GM19395 (cell line): Measurements from ENCODE around the gene TMEM190.
"Not testable (repeated sequence)": the region's sequence is repeated elsewhere in the genome, so short reads cannot be mapped to it uniquely, and the experiment has no call there.

Source experiments
- ATAC-seq: cut with Tn5 transposase; IDR thresholded peaks from one replicate; pipeline ENCODE4 v1.9.1; 2021; ENCODE audit warnings: mild to moderate bottlenecking, moderate library complexity; ENCODE audit not compliant: unreplicated experiment

Gene TMEM190

DNA sequence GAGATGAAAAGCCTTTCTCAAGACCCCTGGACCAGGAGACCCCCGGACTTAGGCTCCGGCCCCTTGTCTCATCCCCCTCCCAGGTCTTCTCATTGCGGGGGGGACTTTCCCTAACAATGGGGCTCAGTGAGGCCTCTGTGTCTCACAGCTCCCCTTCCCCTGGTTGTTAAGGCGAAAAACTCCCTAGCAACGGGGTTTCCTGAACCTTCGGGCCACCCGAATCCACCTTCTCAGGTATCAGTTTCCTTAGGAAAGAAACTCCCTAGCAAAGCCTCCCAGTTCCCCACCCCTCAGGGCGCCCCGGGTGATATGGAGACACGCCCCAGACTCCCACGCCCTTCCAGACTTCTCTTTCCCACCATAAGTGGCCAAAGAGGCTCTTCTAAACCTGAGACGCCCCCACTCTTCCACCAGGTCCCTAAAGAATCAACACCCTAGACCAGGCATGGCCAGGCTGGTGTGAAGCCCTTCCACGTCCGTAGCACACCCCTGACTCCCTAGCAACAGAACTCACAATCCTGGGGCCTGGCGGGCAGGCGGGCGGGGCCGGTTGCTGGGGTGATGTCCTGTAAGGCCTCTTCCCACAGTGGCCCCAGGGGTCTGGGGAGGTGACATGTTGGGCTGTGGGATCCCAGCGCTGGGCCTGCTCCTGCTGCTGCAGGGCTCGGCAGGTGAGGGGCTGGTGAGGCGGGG is at the start of gene TMEM190:
Gene TMEM190, plus strand, starts transcription at position 586 of the 693 bp plus-strand sequence. Its CDS starts 28 bp downstream, at position 614.
- ATAC-seq = no peak

DNA sequence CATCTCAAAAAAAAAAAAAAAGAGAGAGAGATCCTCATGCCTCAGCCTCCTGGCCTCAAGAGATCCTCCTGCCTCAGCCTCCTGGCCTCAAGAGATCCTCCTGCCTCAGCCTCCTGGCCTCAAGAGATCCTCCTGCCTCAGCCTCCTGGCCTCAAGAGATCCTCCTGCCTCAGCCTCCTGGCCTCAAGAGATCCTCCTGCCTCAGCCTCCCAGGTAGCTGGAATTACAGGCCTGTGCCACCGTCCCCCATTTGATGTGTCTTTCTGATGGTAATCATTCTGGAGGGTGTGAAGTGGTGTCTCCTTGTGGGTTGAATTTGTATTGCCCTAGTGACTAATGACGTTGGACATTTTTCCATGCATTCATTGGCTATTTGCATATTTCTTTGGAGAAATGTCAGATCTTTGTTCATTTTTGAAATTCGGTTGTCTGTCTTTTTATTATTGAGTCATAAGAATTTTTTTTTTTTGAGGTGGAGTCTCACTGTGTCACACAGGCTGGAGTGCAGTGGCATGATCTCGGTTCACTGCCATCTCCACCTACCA is 47.8 kb upstream of the TMEM190 start:
- ATAC-seq = not testable (repeated sequence)

DNA sequence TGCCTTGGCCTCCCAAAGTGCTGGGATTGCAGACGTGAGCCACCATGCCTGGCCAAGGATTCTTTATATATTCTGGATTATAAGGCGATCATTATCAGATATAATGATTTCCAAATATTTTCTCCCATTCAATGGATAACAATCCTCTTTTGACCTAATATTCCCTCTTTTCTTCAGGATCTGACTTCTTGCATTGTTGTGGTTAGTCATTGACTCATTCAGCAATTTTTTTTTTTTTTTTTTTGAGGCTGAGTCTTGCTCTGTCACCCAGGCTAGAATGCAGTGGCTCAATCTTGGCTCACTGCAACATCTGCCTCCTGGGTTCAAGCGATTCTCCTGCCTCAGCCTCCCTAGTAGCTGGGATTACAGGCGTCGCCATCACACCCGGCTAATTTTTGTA is 46.8 kb upstream of the TMEM190 start:
- not testable (repeated sequence) for ATAC-seq

DNA sequence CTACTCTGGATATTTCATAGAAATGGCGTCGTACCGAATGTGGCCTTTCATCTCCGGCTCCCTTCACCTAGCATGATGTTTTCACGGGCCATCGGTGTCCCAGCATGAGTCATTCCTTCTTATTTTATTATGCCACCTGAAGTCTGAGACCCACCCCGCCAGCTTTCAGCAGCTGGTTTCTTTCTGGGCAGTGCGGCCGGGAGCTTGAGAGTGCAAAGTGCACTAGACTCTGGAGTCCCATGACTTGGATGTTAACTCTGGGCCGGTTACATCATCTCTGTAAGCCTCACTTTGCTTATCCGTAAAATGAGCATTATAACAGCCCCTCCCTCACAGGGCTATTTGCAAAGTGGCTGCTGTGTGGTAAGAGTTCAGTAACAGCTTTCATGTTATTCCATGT is 42.8 kb upstream of the TMEM190 start:
- no peak for ATAC-seq

DNA sequence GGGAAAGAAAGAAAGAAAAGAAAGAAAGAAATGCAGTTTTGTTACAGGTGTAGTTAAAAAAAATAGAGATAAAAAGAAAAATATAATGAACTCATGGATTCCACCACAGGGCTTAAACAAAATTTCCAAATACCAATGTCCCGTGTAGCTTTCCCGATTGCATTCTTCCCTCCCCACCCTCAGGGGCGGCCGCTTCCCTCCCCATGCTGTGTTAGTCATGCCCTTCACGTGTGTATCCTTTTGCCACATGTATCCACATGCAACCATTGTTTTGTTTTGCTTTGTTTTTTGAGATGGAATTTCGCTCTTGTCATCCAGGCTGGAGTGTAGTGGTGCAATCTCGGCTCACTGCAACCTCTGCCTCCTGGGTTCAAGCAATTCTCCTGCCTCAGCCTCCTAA is 40.5 kb upstream of the TMEM190 start:
- ATAC-seq = no peak

DNA sequence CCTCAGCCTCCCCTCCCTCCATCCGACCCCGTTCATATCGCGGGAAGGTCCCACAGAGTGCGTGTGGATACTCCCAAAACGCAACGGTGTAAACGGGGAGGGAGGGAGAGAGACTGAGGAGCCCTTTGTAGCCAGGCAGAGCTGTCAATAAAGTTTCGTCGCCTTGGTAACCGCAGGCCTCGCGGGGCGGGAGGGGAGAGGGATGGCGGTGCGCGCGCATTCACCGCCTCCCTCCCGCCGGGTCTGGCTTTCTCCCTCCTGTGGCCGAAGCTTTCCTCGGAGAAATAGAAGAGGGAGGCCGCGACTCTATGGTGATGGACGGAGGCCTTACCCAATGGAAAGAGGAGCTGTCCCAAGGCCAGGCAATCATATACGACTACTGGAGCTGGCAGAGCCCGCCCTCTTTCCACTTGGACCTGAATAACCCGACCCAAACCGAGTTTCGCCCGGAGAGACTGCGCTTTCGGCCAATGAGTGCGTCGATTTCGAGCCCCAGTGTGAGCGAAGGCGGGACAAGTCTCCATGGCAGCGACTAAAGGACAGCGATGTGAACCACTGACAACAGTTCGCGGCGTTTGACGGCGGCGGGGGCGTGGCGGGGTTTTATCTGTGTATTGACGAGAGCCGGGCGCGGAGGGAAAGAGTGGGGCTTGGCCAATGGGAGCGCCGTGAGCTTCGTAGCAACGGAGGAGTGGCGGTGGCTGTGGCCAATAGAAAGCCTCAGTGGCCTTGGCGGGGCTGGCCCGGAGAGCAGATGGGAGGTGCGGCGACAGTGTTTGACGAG is 37.3 kb upstream of the TMEM190 start, which contains the start of gene KMT5C:
Gene KMT5C, plus strand, starts transcription at position 772 of the 784 bp plus-strand sequence. CDS start 2,061 bp downstream, outside the sequence.
- ATAC-seq = peak; percentile 88

DNA sequence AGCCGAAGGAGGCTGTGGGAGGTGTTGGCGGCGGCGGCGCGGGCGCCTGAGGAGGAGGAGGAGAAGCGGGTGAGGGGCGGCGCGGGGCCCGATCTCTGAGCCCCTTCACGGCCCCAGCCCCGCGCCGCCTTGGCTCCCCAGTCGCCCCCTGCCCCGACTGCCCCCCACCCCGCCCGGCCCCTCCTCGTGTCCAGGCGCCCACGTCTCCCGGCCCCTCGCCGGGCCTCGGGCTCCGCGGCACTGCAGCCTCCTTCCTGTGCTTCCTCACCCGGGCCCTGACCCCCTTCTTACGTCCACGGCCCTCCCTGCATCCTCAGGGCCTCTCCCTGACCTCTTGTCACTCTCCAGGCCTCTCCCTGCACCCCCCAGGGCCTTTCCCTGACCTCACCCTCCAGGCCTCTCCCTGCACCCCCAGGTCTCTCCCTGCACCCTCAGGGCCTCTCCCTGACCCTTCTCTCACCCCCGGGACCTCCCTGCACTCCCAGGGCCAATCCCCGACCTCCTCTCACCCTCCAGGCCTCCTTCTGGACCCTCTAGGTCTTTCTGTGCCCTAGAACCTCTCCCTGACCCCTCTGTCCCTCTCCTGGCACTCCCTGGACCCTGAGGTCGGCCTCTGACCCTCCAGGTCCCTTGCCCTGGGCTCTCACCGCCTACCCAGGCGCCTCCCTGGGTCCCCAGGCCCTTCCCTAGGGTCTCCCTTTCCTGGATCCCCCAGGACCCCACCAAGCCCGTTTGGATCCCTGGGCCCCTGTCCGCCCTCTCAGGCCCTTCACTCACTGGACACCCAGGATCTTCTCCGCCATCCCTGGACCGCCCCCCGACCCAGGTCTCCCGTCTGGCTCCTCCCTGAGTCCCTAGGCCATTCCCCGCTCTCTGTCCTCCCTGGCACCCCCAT is 36.5 kb upstream of the TMEM190 start:
- ATAC-seq = no peak

DNA sequence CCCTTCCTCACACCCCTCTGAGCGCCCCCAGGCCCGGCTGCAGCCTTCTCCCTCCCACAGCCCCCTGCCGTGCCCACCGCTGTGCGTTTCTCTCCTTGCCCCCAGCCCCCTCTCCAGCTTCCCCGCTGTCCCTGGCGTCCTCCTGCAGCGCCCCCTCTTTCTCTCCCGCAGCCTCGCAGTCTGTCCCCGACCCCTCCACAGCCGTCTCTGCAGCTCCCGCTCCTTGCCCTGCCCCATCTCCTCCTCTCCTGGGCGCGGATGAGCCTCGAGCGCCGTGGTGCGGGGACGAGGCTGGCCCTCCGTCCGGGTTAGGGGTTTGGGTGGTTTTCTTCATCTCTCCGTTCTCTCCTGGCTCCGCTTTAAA is 35.9 kb upstream of the TMEM190 start:
- no peak for ATAC-seq

DNA sequence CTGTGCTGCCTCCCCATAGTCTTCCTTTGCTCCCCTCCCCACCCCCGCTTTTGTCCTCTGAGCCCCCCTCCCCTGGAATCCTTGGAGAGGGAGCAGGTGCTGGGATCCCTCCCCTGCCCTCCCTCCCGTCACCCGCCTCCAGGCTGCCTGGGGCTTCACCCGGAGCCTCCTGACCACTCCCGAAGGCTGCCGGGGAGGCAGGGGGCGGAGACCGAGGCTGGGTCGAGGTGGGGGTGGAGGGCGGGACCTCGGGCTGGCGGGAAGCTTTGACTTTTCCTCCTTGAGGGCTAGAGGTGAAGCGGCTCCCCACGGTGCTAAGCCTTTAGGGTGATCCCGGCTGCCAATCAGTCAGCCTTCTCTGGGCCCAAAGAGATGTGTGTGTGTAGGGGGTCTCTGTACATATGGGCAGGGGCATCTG is 35.4 kb upstream of the TMEM190 start:
- no peak for ATAC-seq

DNA sequence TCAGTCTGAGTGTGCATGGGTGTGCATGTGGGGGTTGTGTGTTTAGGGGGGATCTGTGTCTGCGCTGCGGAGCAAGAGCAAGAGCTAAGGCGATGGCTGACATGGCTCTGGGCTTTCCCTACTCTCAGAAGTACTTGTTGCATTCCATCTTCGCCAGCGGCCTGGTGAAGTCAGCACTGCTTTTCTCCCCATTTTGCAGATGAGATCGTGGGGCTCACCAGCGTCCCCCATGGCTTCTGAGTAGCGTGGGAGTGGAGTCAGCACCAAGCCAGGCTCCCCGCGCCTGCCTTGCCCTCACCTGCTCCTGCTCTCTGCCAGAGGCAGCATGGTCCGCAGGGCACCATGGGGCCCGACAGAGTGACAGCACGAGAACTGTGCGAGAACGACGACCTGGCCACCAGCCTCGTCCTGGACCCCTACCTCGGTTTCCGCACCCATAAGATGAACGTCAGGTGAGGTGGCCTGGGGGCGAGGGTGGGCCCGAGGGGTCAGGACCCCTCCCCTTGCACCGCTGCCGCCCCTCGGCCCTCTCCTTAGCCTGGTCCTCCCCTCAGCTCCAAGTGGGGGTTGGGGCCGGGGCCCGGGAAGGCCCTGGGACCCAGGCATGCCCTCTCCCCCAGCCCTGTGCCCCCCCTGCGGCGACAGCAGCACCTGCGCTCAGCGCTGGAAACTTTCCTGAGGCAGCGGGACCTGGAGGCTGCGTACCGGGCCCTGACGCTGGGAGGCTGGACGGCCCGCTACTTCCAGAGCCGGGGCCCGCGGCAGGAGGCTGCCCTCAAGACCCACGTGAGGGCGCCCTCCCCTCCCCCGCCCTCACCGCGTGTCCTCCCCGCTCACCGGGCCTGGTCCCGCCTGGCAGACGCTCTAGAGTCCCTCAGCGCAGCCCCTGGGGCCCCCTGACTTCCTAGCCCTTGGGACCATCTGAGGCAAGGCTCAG is 34.8 kb upstream of the TMEM190 start:
- no peak for ATAC-seq

DNA sequence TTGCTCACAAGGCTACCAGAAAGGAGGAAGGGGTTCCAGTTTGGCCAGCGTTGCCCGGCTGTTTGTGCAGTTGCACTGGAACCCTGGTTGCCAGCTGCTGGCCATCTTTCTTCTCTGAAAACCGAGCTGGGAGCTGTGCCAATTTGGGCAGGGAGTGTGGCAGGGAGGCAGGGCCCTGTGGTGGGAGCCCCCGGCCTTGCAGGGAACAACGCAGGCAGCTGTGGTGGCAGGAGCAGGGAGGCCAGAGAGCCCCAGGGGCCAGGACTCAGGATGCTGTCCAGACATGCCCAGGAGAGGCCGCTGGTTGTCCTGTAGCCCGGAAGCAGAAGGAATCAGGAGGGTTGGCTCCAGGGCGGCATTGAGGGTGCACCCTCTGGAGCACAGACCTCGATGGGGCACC is 32.2 kb upstream of the TMEM190 start:
- ATAC-seq = no peak

DNA sequence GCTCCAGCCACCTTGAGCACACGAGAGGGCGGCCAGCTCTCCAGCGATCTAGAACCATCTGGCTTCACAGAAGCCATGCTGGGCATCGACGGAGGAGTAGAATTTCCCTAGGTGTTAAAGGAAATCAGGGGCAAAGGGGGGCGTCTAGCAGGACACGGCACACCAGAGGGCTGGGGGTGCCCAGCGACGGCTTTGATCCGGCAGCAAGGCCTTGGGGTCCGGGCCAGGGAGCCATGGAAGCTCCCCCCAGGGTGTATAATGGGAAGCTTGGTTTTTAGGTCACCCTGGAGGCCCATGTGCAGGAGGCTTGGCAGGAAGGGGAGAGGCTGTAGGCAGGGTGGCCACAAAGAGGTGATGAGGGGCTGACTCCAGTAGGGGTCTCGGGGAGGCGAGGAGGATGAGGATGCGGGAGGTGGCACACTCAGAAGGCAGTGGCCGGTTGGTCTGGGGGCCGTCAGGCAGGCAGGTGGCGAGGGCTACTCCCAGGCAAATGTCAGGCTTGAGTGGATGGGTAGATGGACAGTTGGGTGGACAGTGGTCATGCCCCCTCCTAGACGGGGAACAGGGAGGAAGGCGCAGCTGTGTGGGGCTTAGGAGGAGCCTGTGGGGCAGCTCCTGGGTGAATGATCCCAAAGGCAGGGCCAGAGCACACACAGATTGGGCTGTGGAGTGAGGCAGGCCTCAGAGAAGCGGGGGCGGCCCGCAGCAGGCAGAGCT is 31.4 kb upstream of the TMEM190 start:
- ATAC-seq = no peak

DNA sequence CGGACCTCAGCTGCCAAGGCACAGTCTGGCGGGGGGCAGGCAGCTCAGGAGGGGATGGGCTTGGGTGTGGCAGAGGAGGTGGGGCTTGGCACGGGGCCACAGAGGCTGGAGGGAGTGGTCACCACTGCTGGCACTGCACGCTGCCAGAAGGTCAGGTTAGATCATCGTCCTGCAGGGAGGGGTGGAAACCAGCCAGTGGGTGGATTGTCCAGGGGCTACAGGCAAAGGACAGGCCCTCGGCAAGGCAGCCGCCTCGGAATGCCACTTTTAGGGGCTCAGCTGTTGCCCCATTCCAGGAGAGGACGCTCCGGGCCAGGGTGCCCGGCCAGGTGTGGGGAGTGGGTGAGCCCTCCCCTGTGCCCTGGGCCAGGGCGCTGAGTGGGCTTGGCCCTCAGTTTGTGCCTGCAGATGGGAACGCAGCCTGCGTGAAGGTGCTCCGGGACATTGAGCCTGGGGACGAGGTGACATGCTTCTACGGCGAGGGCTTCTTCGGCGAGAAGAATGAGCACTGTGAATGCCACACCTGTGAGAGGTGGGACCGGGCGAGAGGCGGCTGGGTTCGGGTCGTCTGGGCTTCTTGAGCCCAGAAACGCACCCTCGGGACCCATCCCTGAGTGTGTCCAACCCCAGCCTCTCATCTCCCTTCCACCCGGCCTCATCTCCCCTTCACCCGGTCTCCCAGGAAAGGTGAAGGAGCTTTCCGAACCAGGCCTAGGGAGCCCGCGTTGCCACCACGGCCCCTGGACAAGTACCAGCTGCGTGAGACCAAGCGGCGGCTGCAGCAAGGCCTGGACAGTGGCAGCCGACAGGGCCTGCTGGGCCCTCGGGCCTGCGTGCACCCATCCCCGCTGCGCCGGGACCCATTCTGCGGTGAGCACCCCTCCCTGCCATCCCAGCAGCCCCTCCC is 30.6 kb upstream of the TMEM190 start:
- no peak for ATAC-seq

DNA sequence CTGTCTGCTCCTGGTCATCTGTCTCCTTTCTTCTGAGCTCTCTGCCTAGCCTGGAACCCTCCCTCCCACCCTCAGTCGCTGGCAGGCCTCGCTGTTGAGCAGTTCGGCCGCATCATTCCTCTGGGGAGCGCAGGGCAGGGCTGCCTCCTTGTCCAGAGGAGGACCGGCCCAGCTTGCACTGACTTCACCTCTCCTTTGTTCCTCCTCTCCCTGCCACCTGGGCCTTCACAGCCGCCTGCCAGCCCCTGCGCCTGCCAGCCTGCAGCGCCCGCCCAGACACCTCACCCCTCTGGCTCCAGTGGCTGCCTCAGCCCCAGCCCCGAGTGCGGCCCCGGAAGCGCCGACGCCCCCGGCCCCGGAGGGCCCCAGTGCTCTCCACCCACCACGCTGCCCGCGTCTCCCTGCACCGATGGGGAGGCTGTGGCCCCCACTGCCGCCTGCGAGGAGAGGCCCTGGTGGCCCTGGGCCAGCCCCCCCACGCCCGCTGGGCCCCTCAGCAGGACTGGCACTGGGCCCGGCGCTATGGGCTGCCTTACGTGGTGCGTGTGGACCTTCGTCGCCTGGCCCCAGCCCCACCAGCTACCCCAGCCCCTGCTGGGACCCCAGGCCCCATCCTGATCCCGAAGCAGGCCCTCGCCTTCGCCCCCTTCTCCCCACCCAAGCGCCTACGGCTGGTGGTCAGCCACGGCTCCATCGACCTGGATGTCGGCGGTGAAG is 29.7 kb upstream of the TMEM190 start:
- ATAC-seq = no peak

DNA sequence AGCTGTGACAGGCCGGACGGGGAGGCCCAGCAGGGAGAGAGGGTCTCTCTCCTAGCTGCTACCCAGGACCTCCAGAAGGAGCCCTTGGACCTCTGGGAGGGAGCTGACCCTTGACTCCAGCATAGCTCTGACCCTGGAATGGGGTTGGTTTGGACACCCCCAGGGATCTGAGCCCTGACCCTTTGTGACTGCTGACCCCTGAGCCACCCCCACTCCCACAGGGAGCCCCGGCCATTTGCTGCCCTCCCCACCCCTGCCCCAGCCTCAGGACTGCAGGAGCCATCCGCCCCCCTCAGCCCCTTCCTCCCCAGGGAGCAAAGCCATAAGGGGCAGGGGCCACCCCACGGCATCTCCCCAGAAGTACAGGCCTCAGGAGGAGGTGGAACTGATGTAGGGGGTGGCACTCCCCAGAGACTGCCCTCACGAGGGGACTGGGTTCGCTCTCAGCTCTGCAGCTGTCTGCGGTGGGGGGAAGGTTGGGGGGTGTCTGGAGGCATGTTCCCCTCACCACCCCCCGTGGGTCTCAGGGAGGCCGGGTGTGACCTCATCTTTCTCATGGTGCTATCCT is 29.1 kb upstream of the TMEM190 start:
- no peak for ATAC-seq

DNA sequence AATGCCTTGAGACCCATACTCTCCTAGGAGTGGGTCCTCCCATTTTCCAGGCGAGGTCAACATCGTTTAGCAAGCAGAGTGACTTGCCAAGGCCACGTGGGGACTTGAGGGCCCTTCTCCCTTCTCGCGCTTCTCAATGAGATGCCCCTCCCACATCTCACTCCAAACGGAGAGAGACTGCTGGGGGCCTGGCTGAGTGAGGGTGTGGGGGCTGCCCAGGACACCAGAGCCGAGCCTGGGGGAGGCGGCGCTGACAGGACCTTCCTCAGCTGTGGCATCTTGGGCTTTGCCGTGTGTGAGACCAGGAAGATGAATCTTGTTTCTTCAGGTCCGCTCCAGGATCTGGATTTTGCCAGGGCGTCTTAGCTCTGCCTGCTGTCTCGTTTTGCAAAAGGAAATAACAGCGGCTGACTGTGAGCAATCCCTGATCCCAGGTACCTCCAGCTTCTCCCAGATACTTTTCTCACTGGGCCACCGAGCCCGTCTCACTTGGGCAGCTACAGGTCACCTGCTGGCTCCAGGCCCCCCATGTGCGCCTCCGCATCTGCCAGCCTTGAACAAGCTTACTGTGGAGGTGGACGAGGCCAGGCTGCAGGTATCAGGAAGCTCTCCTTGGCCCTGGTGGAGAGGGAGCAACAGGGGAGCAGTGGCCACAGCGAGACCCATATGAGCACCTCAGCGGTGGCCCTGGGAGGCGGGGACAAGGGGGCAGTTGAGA is 28.1 kb upstream of the TMEM190 start:
- ATAC-seq = no peak
